Measurements from ENCODE around the gene JAKMIP1. TPM values are rescaled to one million over a fixed set of nuclear protein-coding genes. Genes with fewer than 3 reads are reported as not detected.

The JAKMIP1 gene
- total and polyA plus RNA-seq, 2 of the 13 experiments (the other 11 are each of a cell fraction or from before 2014, with no cell fraction given), result not detected

- DNase-seq (ENCODE audit: low spot score), result no peak
- CTCF ChIA-PET (ENCODE audit: low intra/inter-chr PET ratio, low total read pairs), result no interaction called here
Measured at GRCh38 chr4:6055030-6055429, 145.3 kb downstream of the JAKMIP1 start.

More at GRCh38 chr4:6055030-6055429, 145.3 kb downstream of the JAKMIP1 start:
- Histone ChIP-seq H2AFZ (ENCODE audit: low read length) (no peak overlapping the region), H3K36me3 (replicated peaks in 1 of 2; ENCODE audit: control insufficient read depth in 1 of 2, insufficient read depth in 2 of 2, low read length in 2 of 2) (no peaks in the 10 kb centered on the region), H3K9ac (ENCODE audit: insufficient read depth, low read depth, low read length) (no peak overlapping the region), H4K20me1 (ENCODE audit: insufficient read depth, low read length) (no peaks in the 10 kb centered on the region), H3K4me3 (replicated peaks in 1 of 3; ENCODE audit: insufficient read depth in 1 of 3, low read depth in 2 of 3, low read length in 3 of 3) (no peak overlapping the region), H3K27ac (ENCODE audit: extremely low read length, insufficient read depth, low read length) (no peak overlapping the region), H3K9me3 (ENCODE audit: low read length) (peaks cover 32% of the 10 kb centered on the region), H3K4me1 (ENCODE audit: insufficient read depth, low read length) (no peaks in the 10 kb centered on the region), H3K27me3 (ENCODE audit: control insufficient read depth in 1 of 2, insufficient read depth in 2 of 2, low read length in 2 of 2) (peaks cover under 1 to 14% of the 10 kb centered on the region in 2 experiments; a peak in 2 of 5 replicates), H3K4me2 (ENCODE audit: low read depth, low read length) (no peak overlapping the region), H3K79me2 (ENCODE audit: insufficient read depth, low read length) (no peaks in the 10 kb centered on the region)
- WGBS (ENCODE audit: low lambda C conversion rate), result 14% methylated on average over 4 of the region's 4 CpGs
- FAIRE-seq (no peak), ATAC-seq (no peak)
- no TSS peak for BruUV-seq (replicated peaks)
- POLR2A ChIA-PET, result no interaction called here
- no peak for TF ChIP-seq DMTF1 (CRISPR knock-in tag; IDR thresholded peaks at IDR 0.05)
- TF ChIP-seq ZFP37 (CRISPR knock-in tag; IDR thresholded peaks at IDR 0.05; ENCODE audit: borderline replicate concordance), result no peak
- TF ChIP-seq THAP11 (CRISPR knock-in tag; IDR thresholded peaks at IDR 0.05), result no peak
- TF ChIP-seq ZNF264 (CRISPR knock-in tag; IDR thresholded peaks at IDR 0.05), result no peak
- TF ChIP-seq, protein P1, sequence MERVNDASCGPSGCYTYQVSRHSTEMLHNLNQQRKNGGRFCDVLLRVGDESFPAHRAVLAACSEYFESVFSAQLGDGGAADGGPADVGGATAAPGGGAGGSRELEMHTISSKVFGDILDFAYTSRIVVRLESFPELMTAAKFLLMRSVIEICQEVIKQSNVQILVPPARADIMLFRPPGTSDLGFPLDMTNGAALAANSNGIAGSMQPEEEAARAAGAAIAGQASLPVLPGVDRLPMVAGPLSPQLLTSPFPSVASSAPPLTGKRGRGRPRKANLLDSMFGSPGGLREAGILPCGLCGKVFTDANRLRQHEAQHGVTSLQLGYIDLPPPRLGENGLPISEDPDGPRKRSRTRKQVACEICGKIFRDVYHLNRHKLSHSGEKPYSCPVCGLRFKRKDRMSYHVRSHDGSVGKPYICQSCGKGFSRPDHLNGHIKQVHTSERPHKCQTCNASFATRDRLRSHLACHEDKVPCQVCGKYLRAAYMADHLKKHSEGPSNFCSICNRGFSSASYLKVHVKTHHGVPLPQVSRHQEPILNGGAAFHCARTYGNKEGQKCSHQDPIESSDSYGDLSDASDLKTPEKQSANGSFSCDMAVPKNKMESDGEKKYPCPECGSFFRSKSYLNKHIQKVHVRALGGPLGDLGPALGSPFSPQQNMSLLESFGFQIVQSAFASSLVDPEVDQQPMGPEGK (CRISPR knock-in tag; IDR thresholded peaks at IDR 0.05), result no peak
- no peak for TF ChIP-seq JUND (CRISPR knock-in tag; IDR thresholded peaks at IDR 0.05)
- TF ChIP-seq, protein P2, sequence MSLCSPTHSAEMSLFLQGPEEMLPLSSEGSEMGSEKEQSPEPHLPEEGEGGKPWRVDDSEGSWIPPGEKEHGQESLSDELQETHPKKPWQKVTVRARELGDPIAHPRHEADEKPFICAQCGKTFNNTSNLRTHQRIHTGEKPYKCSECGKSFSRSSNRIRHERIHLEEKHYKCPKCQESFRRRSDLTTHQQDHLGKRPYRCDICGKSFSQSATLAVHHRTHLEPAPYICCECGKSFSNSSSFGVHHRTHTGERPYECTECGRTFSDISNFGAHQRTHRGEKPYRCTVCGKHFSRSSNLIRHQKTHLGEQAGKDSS (CRISPR knock-in tag; IDR thresholded peaks at IDR 0.05; ENCODE audit: borderline replicate concordance, low read depth), result no peak
- TF ChIP-seq UBTF (CRISPR knock-in tag; IDR thresholded peaks at IDR 0.05), result no peak
- no peak for TF ChIP-seq REL (CRISPR knock-in tag; conservative IDR thresholded peaks at IDR 0.05)
- TF ChIP-seq YEATS2 (CRISPR knock-in tag; IDR thresholded peaks at IDR 0.05; ENCODE audit: borderline replicate concordance), result no peak
- in situ Hi-C loops (cut with HindIII; ENCODE audit: extremely low pct_ligation_motif_present, low pct_unique_long_range_greater_than_20kb) (no loop called here), intact Hi-C loops (cut with micrococcal nuclease; ENCODE audit: unreplicated experiment) (no loop called here)
